Activated CD4-positive, alpha-beta memory T cell treated with anti-CD3 and anti-CD28 coated beads, Interleukin-2, amount 10 ng/mL, durations not matched to agents 7 days and 5 days (primary cell): Measurements from ENCODE around the gene ANKRD9. TPM values are rescaled to one million over a fixed set of nuclear protein-coding genes. Genes with fewer than 3 reads are reported as not detected.

Experiments used
- CTCF ChIA-PET: fragments of 350-600 bp; sonication (Branson Sonifier 250); formaldehyde crosslinking; loops from one replicate; lab custom pipeline; 2021; ENCODE audit warnings: antibody characterized with exemption, inconsistent platforms; lab: Charles Lee
- POLR2A ChIA-PET: fragments of 350-600 bp; sonication (Branson Sonifier 250); formaldehyde crosslinking; loops from one replicate; lab custom pipeline; 2021; ENCODE audit warnings: antibody characterized with exemption; lab: Charles Lee
- DNase-seq: peaks from one replicate; pipeline ENCODE4 v3.0.0-alpha.2; 2020
- H3K27ac Mint-ChIP-seq: one replicate; pipeline ENCODE4 v1.8.0; 2021; ENCODE audit warnings: mild to moderate bottlenecking, mixed read lengths
- H3K27me3 Mint-ChIP-seq: one replicate; pipeline ENCODE4 v1.8.0; 2021; ENCODE audit warnings: mixed read lengths
- H3K36me3 Mint-ChIP-seq: one replicate; pipeline ENCODE4 v1.8.0; 2021; ENCODE audit warnings: low read depth, mixed read lengths
- H3K4me1 Mint-ChIP-seq: one replicate; pipeline ENCODE4 v1.8.0; 2021; ENCODE audit warnings: mixed read lengths
- H3K4me3 Mint-ChIP-seq: one replicate; pipeline ENCODE4 v1.8.0; 2021; ENCODE audit warnings: mild to moderate bottlenecking, mixed read lengths
- H3K9me3 Mint-ChIP-seq: one replicate; pipeline ENCODE4 v1.8.0; 2021; ENCODE audit warnings: mixed read lengths
- total RNA-seq, 2 experiments: library from RNA; stranded (reverse); gene quantifications; one replicate each; pipeline ENCODE4 v1.2.3, GENCODE V29; 2021

The ANKRD9 gene
- total RNA-seq, 2 experiments from 2014 or later, result 11.2 to 12.3 TPM

GRCh38 chr14:102464006-102464405 lies 45.6 kb downstream of the ANKRD9 start:
- ChIA-PET CTCF (no interaction called here), POLR2A (no interaction called here)
- Mint-ChIP-seq H3K4me3 (no peak overlapping the region), H3K4me1 (peaks cover 10% of the 10 kb centered on the region), H3K36me3 (peaks cover 22% of the 10 kb centered on the region), H3K27ac (no peak overlapping the region), H3K9me3 (no peaks in the 10 kb centered on the region), H3K27me3 (no peaks in the 10 kb centered on the region)
- DNase-seq, result no peak

- no peak overlapping the region for H3K4me3 Mint-ChIP-seq
- H3K27me3 Mint-ChIP-seq, result no peaks in the 10 kb centered on the region
- ChIA-PET POLR2A (no interaction called here), CTCF (no interaction called here)
- peaks cover 10% of the 10 kb centered on the region for H3K4me1 Mint-ChIP-seq
- no peaks in the 10 kb centered on the region for H3K9me3 Mint-ChIP-seq
- H3K27ac Mint-ChIP-seq, result no peak overlapping the region
- H3K36me3 Mint-ChIP-seq, result peaks cover 15% of the 10 kb centered on the region
- no peak for DNase-seq
These were observed 47.2 kb downstream of the ANKRD9 start for GRCh38 chr14:102462391-102462790.

- Mint-ChIP-seq H3K27ac (no peak overlapping the region), H3K27me3 (no peaks in the 10 kb centered on the region), H3K4me3 (no peak overlapping the region), H3K9me3 (no peaks in the 10 kb centered on the region), H3K36me3 (peaks cover 11% of the 10 kb centered on the region), H3K4me1 (peaks cover 10% of the 10 kb centered on the region)
- ChIA-PET CTCF (no interaction called here), POLR2A (no interaction called here)
- DNase-seq, result no peak
These were observed 47.9 kb downstream of the ANKRD9 start for GRCh38 chr14:102461490-102462338.

GRCh38 chr14:102457509-102457908 lies 52.1 kb downstream of the ANKRD9 start:
- no peaks in the 10 kb centered on the region for H3K27me3 Mint-ChIP-seq
- H3K27ac Mint-ChIP-seq, result no peak overlapping the region
- DNase-seq, result no peak
- POLR2A ChIA-PET, result no interaction called here
- no peaks in the 10 kb centered on the region for H3K36me3 Mint-ChIP-seq
- CTCF ChIA-PET, result no interaction called here
- H3K4me1 Mint-ChIP-seq, result peaks cover 8% of the 10 kb centered on the region
- no peak overlapping the region for H3K4me3 Mint-ChIP-seq
- H3K9me3 Mint-ChIP-seq, result no peaks in the 10 kb centered on the region

- Mint-ChIP-seq H3K9me3 (no peaks in the 10 kb centered on the region), H3K36me3 (peaks cover 7% of the 10 kb centered on the region), H3K4me1 (no peaks in the 10 kb centered on the region), H3K27ac (no peak overlapping the region), H3K27me3 (no peaks in the 10 kb centered on the region), H3K4me3 (no peak overlapping the region)
- ChIA-PET POLR2A (no interaction called here), CTCF (no interaction called here)
- DNase-seq, result no peak
These were observed 54.9 kb downstream of the ANKRD9 start for GRCh38 chr14:102454711-102455110.

GRCh38 chr14:102452302-102452701 lies 57.3 kb downstream of the ANKRD9 start:
- ChIA-PET POLR2A (no interaction called here), CTCF (interaction anchor here (1.0 to 2.1 kb wide), 2 partner anchors 9 to 14 kb away, joined by 7 read pairs; no protein-coding TSS in a partner anchor)

More at GRCh38 chr14:102452302-102452701, 57.3 kb downstream of the ANKRD9 start:
- Mint-ChIP-seq H3K4me3 (no peak overlapping the region), H3K9me3 (no peaks in the 10 kb centered on the region), H3K27ac (no peak overlapping the region), H3K4me1 (no peaks in the 10 kb centered on the region), H3K27me3 (no peaks in the 10 kb centered on the region), H3K36me3 (peaks cover 9% of the 10 kb centered on the region)
- DNase-seq, result no peak

Other genes with a start within 250 kb of the ANKRD9 start
- 1 to 10 TPM in 1 of 2 experiments, under 1 TPM in 1; 0.88 to 1.4 TPM for gene MOK, start 204.6 kb downstream of the ANKRD9 start, total RNA-seq
- gene ZNF839, start 190.0 kb downstream of the ANKRD9 start, total RNA-seq, result 10 to 100 TPM; 15.1 to 15.3 TPM
- 10 to 100 TPM; 27.3 to 29.8 TPM for gene CINP, start 146.9 kb downstream of the ANKRD9 start, total RNA-seq
- gene TECPR2, start 146.8 kb downstream of the ANKRD9 start, total RNA-seq, result 10 to 100 TPM; 12.3 to 12.5 TPM
- gene RCOR1, start 82.9 kb upstream of the ANKRD9 start, total RNA-seq, result 10 to 100 TPM; 22.1 to 23.4 TPM